Measurements from ENCODE around the gene MAT2A. TPM values are rescaled to one million over a fixed set of nuclear protein-coding genes. Genes with fewer than 3 reads are reported as not detected.

MAT2A gene
- total RNA-seq, 1 experiment from 2014 or later, result 250 TPM

DNA sequence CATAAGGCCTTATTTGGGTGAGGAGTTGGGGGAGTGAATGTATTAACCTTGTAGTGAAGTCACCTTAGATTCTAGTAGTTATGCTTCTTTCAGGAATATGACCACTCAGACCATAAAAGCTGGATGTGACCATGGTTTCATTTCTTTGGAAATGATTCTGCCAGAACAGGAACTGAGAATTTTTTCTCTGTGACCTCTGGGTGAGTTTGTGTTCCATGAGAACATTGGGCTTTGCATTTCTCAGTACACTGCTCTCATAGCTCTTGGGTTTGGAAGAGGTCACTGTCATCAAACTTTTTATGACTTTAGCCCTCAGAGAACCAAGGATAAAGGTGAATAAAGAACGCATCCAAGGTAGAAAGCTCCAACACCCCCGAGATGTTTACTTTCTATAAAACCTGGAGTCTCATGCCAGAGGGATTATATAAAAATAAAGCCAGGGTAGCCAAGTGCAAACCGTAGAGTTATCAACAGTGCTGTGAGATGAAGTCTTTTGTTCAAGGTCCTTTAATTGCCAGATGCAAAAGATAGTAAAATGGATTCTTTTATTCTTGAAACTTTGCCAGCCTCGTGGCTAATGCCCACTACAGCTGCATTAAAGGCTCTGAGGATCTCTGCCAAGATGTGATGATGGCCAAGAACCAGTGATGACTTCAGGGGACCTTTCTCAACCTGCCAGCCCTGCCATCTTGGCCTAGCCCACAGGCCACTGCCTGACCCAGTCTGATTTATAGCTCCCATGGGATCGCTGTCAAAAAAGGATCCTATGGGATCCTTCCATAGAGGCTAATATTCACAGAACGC, 27.8 kb upstream of the MAT2A start:
- H3K4me1 Mint-ChIP-seq (ENCODE audit: low read depth, unreplicated experiment), result no peaks in the 10 kb centered on the region
- no peak overlapping the region for H3K27ac Mint-ChIP-seq (ENCODE audit: unreplicated experiment)

DNA sequence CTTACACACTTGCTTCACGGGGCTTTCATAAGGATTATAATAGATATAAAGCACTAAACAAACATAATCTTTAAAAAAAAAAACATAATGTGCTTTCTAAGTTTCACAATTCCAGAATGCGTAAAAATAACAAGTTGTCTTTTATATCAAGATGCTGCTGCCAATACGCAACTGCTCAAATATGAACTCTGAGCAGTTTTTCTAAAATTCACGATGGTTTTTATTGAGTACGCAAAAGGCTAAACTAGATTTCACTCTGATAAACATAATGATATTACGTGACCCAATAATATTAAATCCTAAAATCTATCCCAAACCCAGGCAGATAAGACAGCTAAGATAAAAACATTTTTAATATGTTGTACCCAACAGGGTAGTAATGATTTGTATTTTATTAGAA, 24.6 kb upstream of the MAT2A start:
- Mint-ChIP-seq H3K4me1 (ENCODE audit: low read depth, unreplicated experiment) (peaks cover 10% of the 10 kb centered on the region), H3K9me3 (ENCODE audit: unreplicated experiment) (no peaks in the 10 kb centered on the region), H3K27me3 (ENCODE audit: insufficient read depth, unreplicated experiment) (no peaks in the 10 kb centered on the region), H3K27ac (ENCODE audit: unreplicated experiment) (no peak overlapping the region), H3K4me3 (ENCODE audit: unreplicated experiment) (no peak overlapping the region), H3K36me3 (ENCODE audit: insufficient read depth, unreplicated experiment) (no peaks in the 10 kb centered on the region)
- CTCF ChIA-PET, result no interaction called here
- H3K4me3 ChIP-seq (ENCODE audit: low read depth, low read length), result no peak overlapping the region
- no peaks in the 10 kb centered on the region for H3K36me3 ChIP-seq (ENCODE audit: control insufficient read depth, insufficient read depth, low read length)
- TF ChIP-seq, protein P1, sequence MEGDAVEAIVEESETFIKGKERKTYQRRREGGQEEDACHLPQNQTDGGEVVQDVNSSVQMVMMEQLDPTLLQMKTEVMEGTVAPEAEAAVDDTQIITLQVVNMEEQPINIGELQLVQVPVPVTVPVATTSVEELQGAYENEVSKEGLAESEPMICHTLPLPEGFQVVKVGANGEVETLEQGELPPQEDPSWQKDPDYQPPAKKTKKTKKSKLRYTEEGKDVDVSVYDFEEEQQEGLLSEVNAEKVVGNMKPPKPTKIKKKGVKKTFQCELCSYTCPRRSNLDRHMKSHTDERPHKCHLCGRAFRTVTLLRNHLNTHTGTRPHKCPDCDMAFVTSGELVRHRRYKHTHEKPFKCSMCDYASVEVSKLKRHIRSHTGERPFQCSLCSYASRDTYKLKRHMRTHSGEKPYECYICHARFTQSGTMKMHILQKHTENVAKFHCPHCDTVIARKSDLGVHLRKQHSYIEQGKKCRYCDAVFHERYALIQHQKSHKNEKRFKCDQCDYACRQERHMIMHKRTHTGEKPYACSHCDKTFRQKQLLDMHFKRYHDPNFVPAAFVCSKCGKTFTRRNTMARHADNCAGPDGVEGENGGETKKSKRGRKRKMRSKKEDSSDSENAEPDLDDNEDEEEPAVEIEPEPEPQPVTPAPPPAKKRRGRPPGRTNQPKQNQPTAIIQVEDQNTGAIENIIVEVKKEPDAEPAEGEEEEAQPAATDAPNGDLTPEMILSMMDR (IDR thresholded peaks at IDR 0.05; ENCODE audit: insufficient read depth in 1 of 2, low read depth in 1 of 2, low read length in 1 of 2, severe bottlenecking in 1 of 2, unreplicated experiment in 1 of 2), result no peak
- intact Hi-C loops (cut with micrococcal nuclease; ENCODE audit: unreplicated experiment), result no loop called here
- no peaks in the 10 kb centered on the region for H3K27me3 ChIP-seq (replicated peaks; ENCODE audit: control insufficient read depth, insufficient read depth, low read length)
- no peak for DNase-seq
- BruUV-seq (replicated peaks), result no TSS peak
- H3K9me3 ChIP-seq, result no peaks in the 10 kb centered on the region
- peaks cover 6% of the 10 kb centered on the region; the same call in 1 of the 2 replicates for H3K4me1 ChIP-seq
- POLR2A ChIA-PET, result no interaction called here

More for the DNA sequence above, 27.8 kb upstream of the MAT2A start:
- Mint-ChIP-seq H3K9me3 (ENCODE audit: unreplicated experiment) (no peaks in the 10 kb centered on the region), H3K4me3 (ENCODE audit: unreplicated experiment) (no peak overlapping the region), H3K36me3 (ENCODE audit: insufficient read depth, unreplicated experiment) (no peaks in the 10 kb centered on the region), H3K27me3 (ENCODE audit: insufficient read depth, unreplicated experiment) (no peaks in the 10 kb centered on the region)
- peaks cover under 1% of the 10 kb centered on the region; the same call in 1 of the 2 replicates for H3K4me1 ChIP-seq
- H3K36me3 ChIP-seq (ENCODE audit: control insufficient read depth, insufficient read depth, low read length), result no peaks in the 10 kb centered on the region
- intact Hi-C loops (cut with micrococcal nuclease; ENCODE audit: unreplicated experiment), result no loop called here
- no peak for DNase-seq
- TF ChIP-seq, protein P1 (IDR thresholded peaks at IDR 0.05; ENCODE audit: insufficient read depth in 1 of 2, low read depth in 1 of 2, low read length in 1 of 2, severe bottlenecking in 1 of 2, unreplicated experiment in 1 of 2), result no peak
- H3K4me3 ChIP-seq (ENCODE audit: low read depth, low read length), result no peak overlapping the region
- H3K9me3 ChIP-seq, result no peaks in the 10 kb centered on the region
- CTCF ChIA-PET, result no interaction called here
- BruUV-seq (replicated peaks), result no TSS peak
- no peaks in the 10 kb centered on the region for H3K27me3 ChIP-seq (replicated peaks; ENCODE audit: control insufficient read depth, insufficient read depth, low read length)
- POLR2A ChIA-PET, result interaction anchor here (0.6 kb wide), 1 partner anchor 185 kb away, joined by 4 read pairs; no protein-coding TSS in a partner anchor

DNA sequence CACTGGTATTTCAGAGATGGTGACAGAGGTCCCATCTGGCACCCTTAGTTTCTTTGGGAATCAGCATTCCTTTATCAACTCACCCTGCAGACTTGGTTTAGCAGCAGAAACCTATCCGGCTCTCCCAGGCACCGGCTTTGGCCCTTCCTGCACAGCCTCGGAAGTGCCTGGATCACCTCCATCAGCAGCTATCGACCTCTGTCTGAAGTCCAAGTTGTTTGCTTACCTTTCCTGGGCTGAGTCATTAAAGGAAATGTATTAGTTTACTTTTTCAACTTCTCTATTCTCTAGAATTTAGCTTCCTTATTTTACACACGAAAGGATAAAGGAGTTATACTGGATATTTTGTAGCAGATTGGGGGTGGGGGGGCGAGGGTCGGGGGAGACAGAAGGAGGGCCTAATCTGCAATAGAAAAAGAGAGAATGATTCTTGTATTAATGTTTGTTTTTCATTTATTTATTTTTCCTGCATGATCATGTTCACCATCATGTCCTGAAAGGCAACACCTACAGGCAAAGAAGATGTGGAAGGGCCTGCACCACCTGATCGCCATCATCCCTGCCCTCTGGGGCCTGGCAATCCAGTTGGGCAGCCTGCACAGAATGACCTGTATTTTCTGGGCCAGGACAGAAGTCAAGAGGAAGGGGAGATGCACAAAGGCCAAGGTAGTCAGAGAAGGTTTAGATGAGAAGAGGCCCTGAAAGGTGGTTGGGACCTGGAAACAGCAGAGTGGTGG, 22.1 kb upstream of the MAT2A start:
- peaks cover 6% of the 10 kb centered on the region; the same call in 1 of the 2 replicates for H3K4me1 ChIP-seq
- intact Hi-C loops (cut with micrococcal nuclease; ENCODE audit: unreplicated experiment), result no loop called here
- no peaks in the 10 kb centered on the region for H3K9me3 Mint-ChIP-seq (ENCODE audit: unreplicated experiment)
- H3K4me3 ChIP-seq (ENCODE audit: low read depth, low read length), result no peak overlapping the region
- no peaks in the 10 kb centered on the region for H3K36me3 ChIP-seq (ENCODE audit: control insufficient read depth, insufficient read depth, low read length)
- H3K4me3 Mint-ChIP-seq (ENCODE audit: unreplicated experiment), result no peak overlapping the region
- no peak overlapping the region for H3K27ac Mint-ChIP-seq (ENCODE audit: unreplicated experiment)
- no peaks in the 10 kb centered on the region for H3K9me3 ChIP-seq
- H3K36me3 Mint-ChIP-seq (ENCODE audit: insufficient read depth, unreplicated experiment), result no peaks in the 10 kb centered on the region
- TF ChIP-seq, protein P1 (IDR thresholded peaks at IDR 0.05; ENCODE audit: insufficient read depth in 1 of 2, low read depth in 1 of 2, low read length in 1 of 2, severe bottlenecking in 1 of 2, unreplicated experiment in 1 of 2), result no peak
- DNase-seq, result no peak
- no peaks in the 10 kb centered on the region for H3K27me3 Mint-ChIP-seq (ENCODE audit: insufficient read depth, unreplicated experiment)
- BruUV-seq (replicated peaks), result no TSS peak
- CTCF ChIA-PET, result no interaction called here
- POLR2A ChIA-PET, result interaction anchor here (0.7 kb wide), 1 partner anchor 22 kb away, joined by 5 read pairs; the partner anchor contains the start of gene MAT2A
- H3K27me3 ChIP-seq (replicated peaks; ENCODE audit: control insufficient read depth, insufficient read depth, low read length), result no peaks in the 10 kb centered on the region
- peaks cover 10% of the 10 kb centered on the region for H3K4me1 Mint-ChIP-seq (ENCODE audit: low read depth, unreplicated experiment)

Data from Caco-2 (cell line).